GM12873 (cell line): Measurements from ENCODE around the gene IFT52.

Experiments used
- CTCF ChIP-seq: IDR thresholded peaks from 2 replicates; pipeline ENCODE4 v1.5.1; 2012; ENCODE audit warnings: low read depth, mild to moderate bottlenecking, moderate library complexity, low read length, control low read depth; ENCODE audit not compliant: insufficient read depth; ENCODE audit errors: missing control alignments

IFT52 gene

GRCh38 chr20:43579861-43580793, 10.6 kb upstream of the IFT52 start:
- no peak for TF ChIP-seq CTCF

GRCh38 chr20:43583133-43583864, 7.4 kb upstream of the IFT52 start:
- TF ChIP-seq CTCF = no peak

GRCh38 chr20:43583982-43584432, 6.7 kb upstream of the IFT52 start:
- TF ChIP-seq CTCF = no peak

- no peak for TF ChIP-seq CTCF
Measured at GRCh38 chr20:43584448-43585136, 6.1 kb upstream of the IFT52 start.

- TF ChIP-seq CTCF = no peak
Measured at GRCh38 chr20:43586641-43587040, 4.1 kb upstream of the IFT52 start.

GRCh38 chr20:43590036-43590391, 723 bp upstream of the IFT52 start:
- no peak for TF ChIP-seq CTCF

GRCh38 chr20:43603124-43603523, 12.4 kb downstream of the IFT52 start:
- no peak for TF ChIP-seq CTCF
